GM10847 (cell line): ENCODE results near the gene PLA2G2A.

ENCODE experiments used
- POLR2A ChIP-seq: IDR thresholded peaks from 2 replicates; pipeline ENCODE4 v1.6.1; 2011; ENCODE audit not compliant: insufficient read length; ENCODE audit errors: extremely low read depth

Gene PLA2G2A

DNA sequence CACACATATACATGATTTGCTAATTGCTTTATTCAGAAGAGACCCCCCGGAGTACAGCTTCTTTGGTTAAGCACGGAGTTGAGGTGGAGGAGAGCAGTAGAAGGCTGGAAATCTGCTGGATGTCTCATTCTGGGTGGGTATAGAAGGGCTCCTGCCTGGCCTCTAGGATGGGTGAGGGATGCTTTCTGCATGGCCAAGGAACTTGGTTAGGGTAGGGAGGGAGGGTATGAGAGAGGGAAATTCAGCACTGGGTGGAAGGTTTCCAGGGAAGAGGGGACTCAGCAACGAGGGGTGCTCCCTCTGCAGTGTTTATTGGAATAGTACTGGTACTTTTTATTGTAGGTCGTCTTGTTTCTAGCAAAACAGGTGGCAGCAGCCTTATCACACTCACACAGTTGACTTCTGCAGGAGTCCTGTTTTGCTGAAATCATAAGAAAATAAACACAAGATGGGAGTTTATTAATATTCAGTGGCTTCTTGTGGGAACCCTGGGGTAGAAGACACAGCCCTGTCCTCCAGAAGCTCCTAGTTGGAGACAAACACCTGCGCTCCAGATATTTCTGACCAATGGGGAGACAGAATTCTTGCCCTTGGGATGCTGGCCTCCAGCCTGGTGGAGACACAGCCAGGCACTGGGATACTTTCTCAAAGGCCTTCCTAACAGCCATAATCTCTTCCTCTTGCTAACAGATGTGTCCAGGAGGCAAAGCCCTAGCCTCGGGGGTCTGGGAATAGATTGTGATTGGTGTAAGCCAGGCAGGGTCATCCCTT lies 3.8 kb downstream of the PLA2G2A start:
- TF ChIP-seq POLR2A, result no peak

DNA sequence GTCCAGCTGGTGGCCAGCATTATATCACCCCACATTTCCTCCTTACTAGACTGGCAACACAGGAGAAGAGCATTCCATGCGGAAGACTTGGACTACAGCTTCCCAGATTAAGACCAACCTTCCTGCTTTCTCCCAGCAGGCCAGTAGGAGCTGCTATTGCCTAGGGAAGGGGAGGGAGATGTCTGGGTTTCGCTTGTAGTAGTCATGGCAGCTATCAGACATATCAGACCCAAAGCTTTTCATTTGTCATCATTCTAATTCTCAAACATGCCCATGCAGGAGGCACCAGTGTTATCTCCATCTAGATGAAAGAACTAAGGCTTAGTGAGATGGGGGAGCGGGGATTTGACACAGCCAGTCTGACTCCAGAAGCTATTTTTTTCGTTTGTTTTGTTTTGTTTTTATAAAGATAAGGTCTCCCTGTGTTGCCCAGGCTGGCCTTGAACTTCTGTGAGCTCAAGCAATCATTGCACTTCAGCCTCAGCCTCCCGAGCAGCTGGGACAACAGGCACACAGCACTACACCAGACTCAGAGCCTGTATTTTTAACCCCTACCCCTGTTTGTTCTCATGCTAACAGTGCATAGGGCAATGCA lies 4.5 kb downstream of the PLA2G2A start:
- no peak for TF ChIP-seq POLR2A

DNA sequence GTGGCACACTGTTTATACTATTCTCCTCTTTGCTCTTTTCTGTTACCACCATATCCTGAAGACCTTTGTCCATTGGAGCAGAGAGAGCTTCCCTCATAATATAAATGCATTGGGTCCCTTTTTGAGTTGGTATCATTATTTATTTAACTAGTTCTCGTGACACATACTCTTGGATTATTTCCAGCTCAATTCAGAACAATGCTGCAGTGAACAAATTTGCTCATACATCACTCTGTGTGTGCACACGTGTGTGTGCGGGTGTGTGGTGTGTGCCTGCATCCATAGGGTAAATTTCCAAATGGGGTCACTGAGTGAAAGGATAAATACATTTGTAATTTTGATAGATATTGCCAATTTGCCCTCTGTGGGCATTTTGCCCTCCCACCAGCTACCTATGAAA lies 5.8 kb downstream of the PLA2G2A start:
- TF ChIP-seq POLR2A, result no peak

DNA sequence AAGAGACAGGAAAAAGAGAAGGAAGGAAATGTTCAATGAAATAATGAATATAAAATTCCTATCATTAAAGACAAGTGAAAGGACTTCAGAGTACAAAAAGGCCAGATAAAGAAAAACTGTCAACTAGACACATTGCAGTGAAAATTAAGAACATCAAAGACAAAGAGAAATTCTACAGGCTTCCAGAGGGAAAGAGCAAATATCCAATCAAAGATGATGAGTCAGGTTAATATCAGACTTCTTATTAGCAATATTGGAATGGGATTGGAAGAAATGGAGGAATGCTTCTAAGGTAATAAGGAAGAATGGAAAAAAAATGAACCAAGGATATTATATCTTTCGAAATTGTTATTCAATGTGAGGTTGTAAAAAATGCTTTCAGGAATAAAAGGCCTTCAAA lies 7.8 kb downstream of the PLA2G2A start:
- TF ChIP-seq POLR2A, result no peak

DNA sequence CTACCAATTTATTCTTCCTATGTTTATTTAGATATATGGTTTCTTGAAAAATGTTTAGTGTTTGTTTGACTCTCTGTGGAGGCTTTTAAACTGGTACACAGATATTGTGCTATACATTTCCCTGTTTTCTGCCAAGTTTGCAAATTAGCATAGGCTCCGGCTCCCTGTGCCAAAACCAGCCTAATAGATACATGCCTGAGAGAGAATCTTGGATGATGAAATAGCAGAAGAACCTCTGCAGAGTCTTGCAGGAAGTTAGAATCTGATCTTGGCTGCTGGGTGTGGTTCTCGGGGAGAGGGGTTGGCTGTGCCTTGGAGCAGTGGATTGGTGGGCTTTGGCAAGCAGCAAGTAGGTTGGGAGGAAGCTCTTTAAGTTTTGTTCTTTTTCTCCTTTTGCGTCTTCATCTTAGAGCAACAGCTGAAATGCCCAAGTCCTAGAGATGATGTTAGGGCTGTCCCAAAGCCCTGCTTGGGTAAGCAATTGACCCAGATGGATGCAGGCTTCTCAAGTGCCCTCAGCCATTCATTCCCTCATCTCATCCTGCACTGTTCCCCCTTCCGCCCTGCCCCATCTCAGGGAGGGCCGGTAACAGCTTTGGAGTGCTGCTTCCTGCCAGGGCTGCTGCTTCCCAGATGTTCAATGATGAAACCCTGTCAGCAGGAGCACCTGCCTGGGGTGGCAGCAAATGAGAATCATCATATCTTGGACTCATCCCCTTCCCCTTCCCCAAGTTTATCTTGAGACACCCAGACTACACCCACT lies 9.3 kb downstream of the PLA2G2A start:
- no peak for TF ChIP-seq POLR2A

DNA sequence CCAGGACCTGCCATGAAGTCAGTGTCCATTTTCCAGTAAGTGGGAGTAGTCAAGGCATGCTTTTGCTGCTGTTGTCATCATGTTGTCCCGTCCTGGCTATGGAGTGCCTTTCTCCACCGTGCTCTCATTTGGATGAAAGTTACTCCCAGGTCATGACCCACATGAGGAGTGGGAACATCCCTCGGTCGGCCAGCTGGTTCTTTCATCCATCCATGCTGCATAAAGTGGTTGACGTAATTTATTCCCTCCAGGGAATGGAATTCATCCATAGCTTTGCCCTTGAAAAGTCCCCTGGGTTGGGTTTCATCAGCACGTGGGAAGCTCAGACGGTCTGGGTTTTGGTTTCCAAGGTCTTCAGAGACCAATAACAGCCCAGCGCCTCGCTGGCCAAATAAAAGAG lies 11.6 kb downstream of the PLA2G2A start:
- TF ChIP-seq POLR2A, result no peak

DNA sequence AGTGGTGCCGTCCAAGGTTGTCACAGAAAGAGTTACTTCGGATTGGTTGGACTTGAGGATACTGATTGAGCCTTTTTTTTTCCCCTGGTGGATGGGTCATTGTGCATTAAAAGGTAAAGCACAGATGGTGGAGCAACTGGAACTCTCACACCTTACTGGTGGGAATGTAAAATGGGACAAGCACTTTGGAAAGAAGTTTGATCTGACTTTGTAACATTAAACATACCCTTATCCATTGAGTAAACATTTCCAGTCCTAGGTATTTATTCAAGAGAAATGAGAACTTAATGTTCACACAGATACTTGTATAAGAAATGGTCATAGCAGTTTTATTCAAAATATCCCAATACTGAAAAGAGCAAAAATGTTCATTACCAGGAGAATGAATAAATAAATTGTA lies 14.9 kb downstream of the PLA2G2A start:
- TF ChIP-seq POLR2A, result no peak

DNA sequence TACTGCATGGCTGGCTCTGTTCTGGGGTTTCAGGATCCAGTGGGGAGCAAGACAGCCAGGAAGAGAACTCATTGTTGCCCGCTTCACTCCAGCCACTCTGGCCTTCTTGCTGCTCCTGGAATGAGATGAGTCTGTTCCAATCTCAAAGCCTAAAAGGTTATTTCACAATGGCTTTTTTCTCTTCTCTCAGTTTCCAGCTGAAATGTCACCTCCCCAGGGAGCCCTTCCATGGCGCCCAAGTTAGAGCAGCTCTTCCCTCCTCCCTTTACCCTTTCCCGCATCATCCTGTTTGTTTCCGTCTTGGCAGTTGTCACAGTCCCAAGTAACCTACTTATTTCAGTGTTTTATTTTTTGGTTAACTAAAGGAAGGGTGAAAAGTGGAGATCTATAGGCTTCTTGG lies 15.8 kb downstream of the PLA2G2A start:
- no peak for TF ChIP-seq POLR2A

DNA sequence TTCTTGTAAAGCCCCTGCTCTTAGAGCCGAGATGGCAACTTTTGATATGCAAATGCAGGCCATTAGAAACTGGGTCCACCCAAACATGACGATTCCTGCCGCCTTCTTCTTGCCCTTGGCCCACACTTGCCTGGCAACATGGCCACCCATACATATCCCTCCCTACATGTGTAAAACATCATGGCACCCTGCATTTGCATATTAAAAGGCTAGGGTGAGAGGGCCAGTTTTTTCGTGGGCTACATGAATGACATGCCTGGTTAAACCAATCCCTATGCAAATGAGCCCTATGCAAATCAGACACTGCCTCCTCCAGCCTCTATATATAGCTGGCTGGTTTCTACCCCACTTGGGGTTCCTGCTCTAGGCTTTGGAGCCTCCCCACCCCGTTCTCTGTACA lies 18.8 kb downstream of the PLA2G2A start:
- no peak for TF ChIP-seq POLR2A

DNA sequence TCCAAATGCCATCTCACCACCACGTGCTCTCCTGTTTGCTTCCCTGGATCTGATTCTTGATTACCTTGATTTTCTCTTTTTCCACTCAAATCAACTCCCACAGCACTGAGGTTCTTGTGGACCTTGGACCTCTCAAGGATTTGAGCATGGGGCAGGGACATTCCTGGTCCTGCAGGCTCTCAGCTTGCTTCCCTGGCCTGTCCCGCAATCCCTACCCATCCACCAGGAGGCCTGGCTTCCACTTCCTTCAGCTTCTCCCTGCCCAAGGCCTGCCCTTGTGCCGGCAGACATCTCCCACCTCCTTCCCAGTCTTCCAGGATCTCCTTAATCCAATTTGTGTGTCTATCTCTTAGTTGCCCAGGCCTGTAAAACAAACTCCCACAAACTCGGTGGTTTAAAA lies 21.6 kb downstream of the PLA2G2A start:
- no peak for TF ChIP-seq POLR2A

DNA sequence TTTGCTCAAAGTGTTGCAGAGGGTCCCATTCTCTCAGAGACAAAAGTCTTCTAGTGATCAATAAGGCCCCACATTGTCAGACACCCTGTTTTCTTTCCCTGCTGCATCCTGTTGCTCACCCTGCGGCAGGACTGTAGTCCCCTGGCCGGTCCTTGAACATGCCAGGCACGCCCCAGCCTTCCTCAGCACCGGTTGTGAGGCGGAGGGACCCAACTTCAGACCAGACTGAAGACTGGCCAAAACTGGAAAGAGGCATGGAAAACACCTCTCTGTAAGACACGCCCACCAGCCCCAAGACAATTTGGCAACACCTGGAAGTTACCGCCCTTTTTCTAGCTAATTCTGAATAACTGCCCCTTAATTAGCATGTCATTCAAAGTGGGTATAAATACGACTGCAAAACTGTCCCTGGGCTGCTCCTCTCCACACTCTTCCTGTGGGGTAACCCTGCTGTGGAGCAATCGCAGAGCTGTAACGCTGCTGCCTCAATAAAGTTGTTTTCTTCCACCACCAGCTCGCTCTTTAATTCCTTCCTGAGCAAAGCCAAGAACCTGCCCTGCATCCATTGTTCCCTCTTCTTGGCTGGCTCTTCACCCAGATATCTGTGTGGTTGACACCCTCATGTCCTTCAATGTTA lies 23.8 kb downstream of the PLA2G2A start:
- no peak for TF ChIP-seq POLR2A

DNA sequence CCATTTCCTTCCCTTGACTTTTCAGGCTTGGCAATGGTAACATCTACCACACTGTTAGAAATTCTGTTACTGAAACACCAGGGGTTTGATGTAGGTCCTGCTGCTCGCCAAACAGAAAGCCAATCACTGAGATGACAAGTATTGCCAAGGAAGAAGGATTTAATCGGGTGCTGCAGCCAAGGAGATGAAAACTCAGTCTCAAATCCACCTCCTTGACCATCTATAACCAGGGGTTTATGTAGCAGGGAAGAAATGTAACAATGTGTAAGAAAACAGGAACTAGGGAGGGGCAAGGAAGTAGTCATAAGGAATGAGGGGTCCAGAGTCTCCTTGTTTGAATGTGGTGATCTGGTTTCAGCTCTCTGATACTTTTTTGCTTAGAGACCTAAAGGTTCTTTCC lies 25.4 kb downstream of the PLA2G2A start:
- TF ChIP-seq POLR2A, result no peak

DNA sequence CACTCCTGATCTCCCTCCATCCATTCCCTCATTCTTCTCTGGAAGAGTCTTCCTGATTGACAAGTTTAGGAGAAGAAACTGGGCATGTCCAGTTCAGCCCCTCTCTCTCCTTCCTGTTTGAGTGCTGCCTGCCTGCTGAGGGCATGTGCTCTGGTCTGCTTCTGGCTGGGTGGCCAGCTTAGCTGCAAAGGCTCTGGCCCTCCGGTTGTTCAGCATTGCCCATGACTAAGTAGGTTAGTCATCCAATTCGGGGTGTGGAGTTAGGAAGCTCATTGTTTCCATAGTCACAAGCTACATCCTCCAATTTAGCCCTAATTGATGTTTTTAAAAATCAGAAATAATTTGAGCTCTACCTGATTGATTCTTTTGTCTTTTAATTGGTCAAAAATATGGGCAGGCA lies 30.4 kb downstream of the PLA2G2A start:
- no peak for TF ChIP-seq POLR2A

DNA sequence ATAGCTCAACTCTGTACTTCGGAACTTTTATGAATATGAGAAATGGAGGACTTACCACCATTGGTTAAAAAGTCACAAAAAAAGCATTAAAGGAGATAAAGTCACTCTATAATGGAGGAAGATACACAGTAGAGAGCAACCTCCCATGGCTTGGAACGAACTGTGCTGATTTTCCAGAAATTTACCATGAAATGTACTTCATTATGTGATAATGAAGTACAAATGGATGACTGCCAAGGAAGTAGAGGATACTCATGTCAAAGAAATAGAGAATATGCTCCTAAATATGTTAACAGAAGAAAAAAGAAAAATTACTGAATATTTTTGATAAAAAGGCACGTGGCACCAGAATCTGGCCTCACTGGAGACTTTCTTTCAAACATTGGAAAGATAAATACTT lies 32.4 kb downstream of the PLA2G2A start:
- TF ChIP-seq POLR2A, result no peak

DNA sequence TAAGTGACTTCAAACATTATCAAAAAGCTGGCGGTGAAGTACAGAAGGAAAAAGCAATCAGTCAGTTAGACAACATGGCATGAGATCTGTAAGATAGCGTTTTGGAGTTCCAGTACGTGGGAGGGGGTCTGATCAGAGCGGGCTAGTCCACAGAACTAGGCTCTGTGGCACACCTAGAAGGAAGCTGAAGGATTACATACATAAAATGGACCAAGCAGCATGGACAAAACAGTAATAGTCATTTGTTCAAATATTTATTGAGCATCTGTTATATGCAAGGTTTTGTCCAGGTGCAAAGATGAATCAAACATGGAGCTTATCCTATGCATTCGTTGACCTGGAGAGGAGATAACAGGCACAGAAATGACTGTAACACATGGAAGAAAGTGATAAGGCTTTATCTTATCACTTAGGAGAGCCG lies 33.1 kb downstream of the PLA2G2A start:
- no peak for TF ChIP-seq POLR2A

DNA sequence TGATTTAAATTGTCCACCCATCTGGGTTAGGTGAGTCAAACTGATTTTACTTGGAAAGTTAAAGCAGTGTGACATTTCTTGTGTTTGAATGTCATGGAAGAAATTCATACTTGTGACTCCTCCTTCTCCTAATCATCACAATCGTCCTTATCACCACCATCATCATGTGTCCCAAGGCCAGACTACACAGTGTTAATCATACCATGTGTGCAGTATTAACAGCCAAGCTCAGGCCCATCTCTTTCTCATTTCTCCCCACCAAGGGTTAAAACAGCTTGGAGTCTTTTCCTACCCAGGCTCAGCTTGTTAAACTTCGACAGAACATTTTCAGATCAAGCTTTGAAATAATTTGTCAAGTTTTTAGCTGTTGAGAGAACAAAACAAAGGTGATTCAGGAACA lies 33.5 kb downstream of the PLA2G2A start:
- no peak for TF ChIP-seq POLR2A
